GM12878 (cell line): ENCODE results near the gene NELFB. TPM values are rescaled to one million over a fixed set of nuclear protein-coding genes. Genes with fewer than 3 reads are reported as not detected.
A peak's percentile ranks its signal among the peaks of the same experiment; 100 is the strongest.

Source experiments
- BHLHE40 ChIP-seq, 2 experiments: fragments of 450-650 bp in 1 of 2; IDR thresholded peaks; 2 replicates each; pipeline ENCODE4 v1.6.1; 2011 to 2017; ENCODE audit warnings: low read depth in 2 of 2, borderline replicate concordance in 1 of 2, improper control_type of control experiment in 1 of 2, low read length in 1 of 2, mild to moderate bottlenecking in 1 of 2
- CHD1 ChIP-seq: IDR thresholded peaks from 2 replicates; pipeline ENCODE4 v1.6.1; 2012; ENCODE audit warnings: low read depth, low read length, improper control_type of control experiment
- CHD2 ChIP-seq: IDR thresholded peaks from 2 replicates; pipeline ENCODE4 v1.6.1; 2011; ENCODE audit warnings: low read depth, low read length, improper control_type of control experiment, borderline replicate concordance
- E2F4 ChIP-seq: IDR thresholded peaks from 2 replicates; pipeline ENCODE4 v1.6.1; 2012; ENCODE audit warnings: low read depth, low read length, improper control_type of control experiment
- EGR1 ChIP-seq, 2 experiments: IDR thresholded peaks; 1 replicate in 1 of 2; 2 replicates in 1 of 2; pipeline ENCODE4 v1.6.1; 2011 to 2012; ENCODE audit warnings: low read depth in 2 of 2, low read length in 2 of 2, borderline replicate concordance in 1 of 2, mild to moderate bottlenecking in 1 of 2, moderate library complexity in 1 of 2
- HCFC1 ChIP-seq: fragments of 150-350 bp; IDR thresholded peaks from 2 replicates; pipeline ENCODE4 v1.6.1; 2014; ENCODE audit warnings: low read length
- MLLT1 ChIP-seq: fragments of 450-650 bp; IDR thresholded peaks from 2 replicates; pipeline ENCODE4 v1.6.1; 2016; ENCODE audit warnings: mild to moderate bottlenecking
- MTA3 ChIP-seq: IDR thresholded peaks from 2 replicates; pipeline ENCODE4 v1.6.1; 2012; ENCODE audit warnings: low read length, inconsistent platforms, borderline replicate concordance
- NR2C1 ChIP-seq: fragments of 450-650 bp; IDR thresholded peaks from 2 replicates; pipeline ENCODE4 v1.6.1; 2017; ENCODE audit warnings: antibody characterized with exemption, mild to moderate bottlenecking, moderate library complexity
- NR2F1 ChIP-seq: fragments of 450-650 bp; conservative IDR thresholded peaks from 2 replicates; pipeline ENCODE4 v1.6.1; 2017; ENCODE audit warnings: mild to moderate bottlenecking
- POLR2AphosphoS2 ChIP-seq: IDR thresholded peaks from 2 replicates; pipeline ENCODE4 v1.6.1; 2011; ENCODE audit warnings: low read depth, mild to moderate bottlenecking, low read length, improper control_type of control experiment, moderate library complexity
- RB1 ChIP-seq: fragments of 450-650 bp; formaldehyde crosslinking; IDR thresholded peaks from 2 replicates; pipeline ENCODE4 v1.6.1; 2017; ENCODE audit warnings: mild to moderate bottlenecking, borderline replicate concordance
- SIN3A ChIP-seq: IDR thresholded peaks from 2 replicates; pipeline ENCODE4 v1.6.1; 2012; ENCODE audit warnings: low read depth, low read length, improper control_type of control experiment
- SMARCA5 ChIP-seq: fragments of 450-650 bp; IDR thresholded peaks from 2 replicates; pipeline ENCODE4 v1.6.1; 2017; ENCODE audit warnings: mild to moderate bottlenecking
- TCF12 ChIP-seq: IDR thresholded peaks from 2 replicates; pipeline ENCODE4 v1.6.1; 2011; ENCODE audit warnings: low read depth, mild to moderate bottlenecking, low read length
- TCF3 ChIP-seq: IDR thresholded peaks from 2 replicates; pipeline ENCODE4 v1.6.1; 2012; ENCODE audit warnings: low read depth, mild to moderate bottlenecking, low read length, borderline replicate concordance; ENCODE audit not compliant: insufficient read depth
- ZBTB4 ChIP-seq: fragments of 450-650 bp; formaldehyde crosslinking; IDR thresholded peaks from 2 replicates; pipeline ENCODE4 v1.4.0; 2022; ENCODE audit warnings: mild to moderate bottlenecking, moderate library complexity
- ZNF217 ChIP-seq: fragments of 450-650 bp; IDR thresholded peaks from 2 replicates; pipeline ENCODE4 v1.6.1; 2017; ENCODE audit warnings: antibody characterized with exemption, mild to moderate bottlenecking
- polyA plus RNA-seq, 11 experiments: library from polyadenylated mRNA; depleted of rRNA in 4 of 11; unstranded in 6 of 11; stranded (reverse) in 5 of 11; fragments of >200 nt; fragmentation: Nextera tagmentation in 4 of 11; fragmentation: Illumina TruSeq in 1 of 11; extraction: Ambion mirVana in 4 of 11; extraction: Trizol in 1 of 11; gene quantifications; 1 replicate in 1 of 11; 2 replicates in 10 of 11; pipeline versions ENCODE4 v1.2.1 to v1.2.3, GENCODE V29; 2011 to 2016; ENCODE audit warnings: inconsistent platforms in 2 of 11, missing spikeins in 2 of 11, low read depth in 1 of 11
- total RNA-seq, 4 experiments: library from RNA; depleted of rRNA in 3 of 4; stranded (reverse); fragments of >200 nt in 3 of 4; fragmentation: Illumina TruSeq in 1 of 4; extraction: Trizol in 1 of 4; gene quantifications; 2 replicates each; pipeline versions ENCODE4 v1.2.1 to v1.2.3, GENCODE V29; 2013 to 2021
- TF ChIP-seq, protein P1 (sequence below): fragments of 450-650 bp; IDR thresholded peaks from 2 replicates; pipeline ENCODE4 v1.6.1; 2014; ENCODE audit warnings: mild to moderate bottlenecking

NELFB gene
- total and polyA plus RNA-seq, 10 of the 15 experiments (the other 5 are each of a cell fraction or from before 2014, with no cell fraction given): 0.19 to 63.4 (median 30.9) TPM

- TF ChIP-seq RB1 (peak; percentile 77), ZBTB4 (no peak), EGR1 (IDR thresholded peaks at IDR 0.05; ENCODE audit: borderline replicate concordance in 1 of 2, low read depth in 2 of 2, low read length in 2 of 2) (peak in 1 of 2 experiments; percentile 89; a peak in 2 of 3 replicates), HCFC1 (0 out of 2 replicates have a peak, but pooled peaks have one; percentile 9), SIN3A (no peak), CHD1 (no peak), MLLT1 (0 out of 2 replicates have a peak, but pooled peaks have one; percentile 27), MTA3 (no peak), TCF12 (peak; percentile 92), ZNF217 (peak; percentile 76; the same call in 1 of the 2 replicates), NR2C1 (0 out of 2 replicates have a peak, but pooled peaks have one; percentile 30), E2F4 (peak; percentile 83), SMARCA5 (0 out of 2 replicates have a peak, but pooled peaks have one; percentile 36), CHD2 (peak; percentile 77), POLR2AphosphoS2 (no peak), NR2F1 (peak; percentile 74), BHLHE40 (IDR thresholded peaks at IDR 0.05; ENCODE audit: borderline replicate concordance in 1 of 2, low read depth in 2 of 2, low read length in 1 of 2) (peak; percentile 22 to 63; a peak in 2 of 4 replicates), TCF3 (0 out of 2 replicates have a peak, but pooled peaks have one; percentile 24)
- TF ChIP-seq, protein P1, sequence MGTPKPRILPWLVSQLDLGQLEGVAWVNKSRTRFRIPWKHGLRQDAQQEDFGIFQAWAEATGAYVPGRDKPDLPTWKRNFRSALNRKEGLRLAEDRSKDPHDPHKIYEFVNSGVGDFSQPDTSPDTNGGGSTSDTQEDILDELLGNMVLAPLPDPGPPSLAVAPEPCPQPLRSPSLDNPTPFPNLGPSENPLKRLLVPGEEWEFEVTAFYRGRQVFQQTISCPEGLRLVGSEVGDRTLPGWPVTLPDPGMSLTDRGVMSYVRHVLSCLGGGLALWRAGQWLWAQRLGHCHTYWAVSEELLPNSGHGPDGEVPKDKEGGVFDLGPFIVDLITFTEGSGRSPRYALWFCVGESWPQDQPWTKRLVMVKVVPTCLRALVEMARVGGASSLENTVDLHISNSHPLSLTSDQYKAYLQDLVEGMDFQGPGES: no peak
These were observed 61.2 kb downstream of the NELFB start (continued) for GRCh38 chr9:137316012-137316981.
